ENCODE results near the gene GALNT9. TPM values are rescaled to one million over a fixed set of nuclear protein-coding genes. Genes with fewer than 3 reads are reported as not detected.

GALNT9 gene
- total RNA-seq, 4 donors from 2014 or later = not detected

- no peak overlapping the region for H3K4me3 ChIP-seq
- no peak for TF ChIP-seq CTCF (IDR thresholded peaks at IDR 0.05)
- no peaks in the 10 kb centered on the region for H3K9me3 ChIP-seq
- H3K36me3 ChIP-seq = no peaks in the 10 kb centered on the region
- peaks cover 10 to 36% (median 12%) of the 10 kb centered on the region in 3 donors for H3K4me1 ChIP-seq
- intact Hi-C loops (cut with DNase I) = no loop called here
- WGBS, 2 donors = 59 to 62% methylated on average over 33 of the region's 33 CpGs
- no peak overlapping the region for H3K27ac ChIP-seq
- peaks cover 0 to 99% (median 6%) of the 10 kb centered on the region in 4 donors for H3K27me3 ChIP-seq
- DNase-seq = no peak
Measured at GRCh38 chr12:132284071-132284826, 45.1 kb downstream of the GALNT9 start.

GRCh38 chr12:132282950-132283771, 46.2 kb downstream of the GALNT9 start:
- H3K27me3 ChIP-seq = peaks cover 0 to 100% (median 6%) of the 10 kb centered on the region in 4 donors
- no peaks in the 10 kb centered on the region for H3K9me3 ChIP-seq
- TF ChIP-seq CTCF (IDR thresholded peaks at IDR 0.05) (no peak), POLR2A (IDR thresholded peaks at IDR 0.05) (no peak)
- H3K4me1 ChIP-seq = peaks cover 10 to 40% (median 12%) of the 10 kb centered on the region in 3 donors
- DNase-seq = no peak
- no peak overlapping the region for H3K4me3 ChIP-seq
- no peak overlapping the region for H3K27ac ChIP-seq
- 20% methylated on average over 4 of the region's 39 CpGs; no CpG with 5 or more reads in 1 of the 2 donors for WGBS, 2 donors
- no peaks in the 10 kb centered on the region for H3K36me3 ChIP-seq
- intact Hi-C loops (cut with DNase I) = no loop called here

- no peak for DNase-seq
- TF ChIP-seq POLR2A (IDR thresholded peaks at IDR 0.05) = no peak
- no peak for TF ChIP-seq CTCF (IDR thresholded peaks at IDR 0.05)
- Histone ChIP-seq H3K4me3 (no peak overlapping the region), H3K27ac (no peak overlapping the region), H3K36me3 (no peaks in the 10 kb centered on the region), H3K27me3 (peaks cover 0 to 100% (median 8%) of the 10 kb centered on the region in 4 donors), H3K4me1 (peaks cover 12 to 49% (median 15%) of the 10 kb centered on the region in 3 donors), H3K9me3 (no peaks in the 10 kb centered on the region)
- WGBS, 2 donors = 86 to 97% methylated on average over 12 to 16 of the region's 23 CpGs
- intact Hi-C loops (cut with DNase I) = no loop called here
Measured at GRCh38 chr12:132282031-132282949, 47.1 kb downstream of the GALNT9 start.

GRCh38 chr12:132281038-132281437, 48.4 kb downstream of the GALNT9 start:
- intact Hi-C loops (cut with DNase I) = no loop called here
- H3K27me3 ChIP-seq = peaks cover 0 to 100% (median 5%) of the 10 kb centered on the region in 4 donors
- H3K4me1 ChIP-seq = peaks cover 5 to 44% (median 9%) of the 10 kb centered on the region in 3 donors

More at GRCh38 chr12:132281038-132281437, 48.4 kb downstream of the GALNT9 start:
- Histone ChIP-seq H3K9me3 (no peaks in the 10 kb centered on the region), H3K27ac (no peak overlapping the region), H3K4me3 (no peak overlapping the region), H3K36me3 (no peaks in the 10 kb centered on the region)
- DNase-seq = no peak
- no peak for TF ChIP-seq POLR2A (IDR thresholded peaks at IDR 0.05)
- no peak for TF ChIP-seq CTCF (IDR thresholded peaks at IDR 0.05)
- 33 to 34% methylated on average over 1 to 7 of the region's 19 CpGs for WGBS, 2 donors
